Tibial nerve (tissue), 4 donors: ENCODE results near the gene RGS1. TPM values are rescaled to one million over a fixed set of nuclear protein-coding genes. Genes with fewer than 3 reads are reported as not detected.

Experiments
- DNase-seq, 2 donors: peaks; one replicate each; pipeline ENCODE4 v3.0.0-alpha.2; 2019; ENCODE audit warnings: low spot score in 2 of 2
- H3K27ac ChIP-seq, 4 donors: fragments of 200-600 bp; sonication (generic) in 3 of 4; one replicate each; pipeline ENCODE4 v1.5.1; 2017 to 2019; ENCODE audit warnings: mild to moderate bottlenecking in 1 of 4
- H3K27me3 ChIP-seq, 2 donors: fragments of 200-600 bp; sonication (generic) in 1 of 2; one replicate each; pipeline versions ENCODE4 v1.5.1 to v1.6.0; 2017 to 2019
- H3K36me3 ChIP-seq, 3 donors: fragments of 200-600 bp; sonication (generic); one replicate each; pipeline ENCODE4 v1.5.1; 2018 to 2019
- H3K4me1 ChIP-seq, 4 donors: fragments of 200-600 bp; sonication (generic) in 3 of 4; one replicate each; pipeline ENCODE4 v1.5.1; 2017 to 2019
- H3K4me3 ChIP-seq, 4 donors: fragments of 200-600 bp; sonication (generic) in 3 of 4; one replicate each; pipeline ENCODE4 v1.5.1; 2017 to 2019; ENCODE audit warnings: mild to moderate bottlenecking in 1 of 4, moderate library complexity in 1 of 4
- H3K9me3 ChIP-seq, 4 donors: fragments of 200-600 bp; sonication (generic) in 3 of 4; one replicate each; pipeline ENCODE4 v1.5.1; 2017 to 2019
- CTCF ChIP-seq, 5 experiments: fragments of 200-600 bp in 3 of 5; fragments of 450-650 bp in 2 of 5; sonication (generic) in 3 of 5; IDR thresholded peaks; one replicate each; pipeline ENCODE4 v1.5.1; 2016 to 2019; ENCODE audit warnings: antibody characterized with exemption in 5 of 5, mild to moderate bottlenecking in 3 of 5, moderate library complexity in 2 of 5
- EP300 ChIP-seq, 2 donors: sonication (generic); formaldehyde crosslinking; IDR thresholded peaks; one replicate each; pipeline ENCODE4 v1.6.1; 2017; ENCODE audit warnings: antibody characterized with exemption in 2 of 2, mild to moderate bottlenecking in 1 of 2
- POLR2A ChIP-seq, 2 donors: fragments of 450-650 bp; IDR thresholded peaks; one replicate each; pipeline ENCODE4 v1.6.1; 2017; ENCODE audit warnings: antibody characterized with exemption in 2 of 2, mild to moderate bottlenecking in 2 of 2, moderate library complexity in 2 of 2
- whole genome bisulfite sequencing, 2 donors: methylation state at CpG; one replicate each; pipeline ENCODE4 v1.1.5; 2018; 5-methylcytosine and 5-hydroxymethylcytosine counted together
- total RNA-seq, 4 donors: library from RNA; depleted of rRNA; stranded (reverse); fragments of >200 nt; gene quantifications; one replicate each; pipeline ENCODE4 v1.1.0, GENCODE V29; 2016

Gene RGS1
- total RNA-seq, 4 donors from 2014 or later = 142 to 489 (median 195) TPM

GRCh38 chr1:192564099-192564498, 11.5 kb upstream of the RGS1 start:
- no peak for DNase-seq
- Histone ChIP-seq H3K4me3 (no peak overlapping the region), H3K9me3 (no peaks in the 10 kb centered on the region), H3K27me3 (no peaks in the 10 kb centered on the region), H3K36me3 (no peaks in the 10 kb centered on the region), H3K27ac (no peak overlapping the region), H3K4me1 (peaks cover 0 to 2% (median 0%) of the 10 kb centered on the region in 4 donors)
- TF ChIP-seq EP300 (IDR thresholded peaks at IDR 0.05) (no peak), POLR2A (IDR thresholded peaks at IDR 0.05) (no peak), CTCF (IDR thresholded peaks at IDR 0.05) (no peak)
- 72 to 73% methylated on average over 4 of the region's 4 CpGs for WGBS, 2 donors

GRCh38 chr1:192565946-192566345, 9.6 kb upstream of the RGS1 start:
- H3K27me3 ChIP-seq = no peaks in the 10 kb centered on the region
- H3K27ac ChIP-seq = no peak overlapping the region
- no peaks in the 10 kb centered on the region for H3K4me1 ChIP-seq
- TF ChIP-seq CTCF (IDR thresholded peaks at IDR 0.05) = no peak
- TF ChIP-seq EP300 (IDR thresholded peaks at IDR 0.05) = no peak
- TF ChIP-seq POLR2A (IDR thresholded peaks at IDR 0.05) = no peak
- peaks cover 0 to 6% (median 0%) of the 10 kb centered on the region in 3 donors for H3K36me3 ChIP-seq
- H3K4me3 ChIP-seq = no peak overlapping the region
- DNase-seq = no peak
- 81 to 87% methylated on average over 1 of the region's 1 CpG for WGBS, 2 donors
- H3K9me3 ChIP-seq = peaks cover 0 to 16% (median 0%) of the 10 kb centered on the region in 4 donors

DNA sequence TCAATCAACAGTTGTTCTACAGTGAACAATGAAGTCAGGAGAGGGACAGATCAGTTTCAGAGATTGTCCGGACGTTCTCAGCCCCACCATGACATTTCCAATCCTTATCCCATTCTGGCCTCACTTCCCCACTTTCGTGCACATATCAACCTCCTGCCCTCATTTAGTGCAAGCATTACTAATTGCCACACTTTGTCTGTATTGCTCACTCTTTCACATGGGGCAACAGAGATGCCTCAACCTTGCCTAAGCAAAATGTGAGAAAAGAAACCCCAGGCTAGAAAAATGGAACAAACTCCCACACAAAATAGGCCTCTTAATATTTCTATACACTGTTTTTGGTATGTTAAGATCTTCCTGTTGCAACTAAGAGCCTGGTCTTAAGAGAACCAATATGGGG, 8.9 kb upstream of the RGS1 start:
- H3K4me1 ChIP-seq = no peaks in the 10 kb centered on the region
- peaks cover 0 to 6% (median 0%) of the 10 kb centered on the region in 3 donors for H3K36me3 ChIP-seq
- no peak overlapping the region for H3K27ac ChIP-seq
- no peak for DNase-seq
- peaks cover 0 to 17% (median 0%) of the 10 kb centered on the region in 4 donors for H3K9me3 ChIP-seq
- H3K4me3 ChIP-seq = no peak overlapping the region
- TF ChIP-seq CTCF (IDR thresholded peaks at IDR 0.05) (no peak), POLR2A (IDR thresholded peaks at IDR 0.05) (no peak), EP300 (IDR thresholded peaks at IDR 0.05) (no peak)
- no peaks in the 10 kb centered on the region for H3K27me3 ChIP-seq
- 69 to 78% methylated on average over 3 of the region's 3 CpGs for whole genome bisulfite sequencing, 2 donors

DNA sequence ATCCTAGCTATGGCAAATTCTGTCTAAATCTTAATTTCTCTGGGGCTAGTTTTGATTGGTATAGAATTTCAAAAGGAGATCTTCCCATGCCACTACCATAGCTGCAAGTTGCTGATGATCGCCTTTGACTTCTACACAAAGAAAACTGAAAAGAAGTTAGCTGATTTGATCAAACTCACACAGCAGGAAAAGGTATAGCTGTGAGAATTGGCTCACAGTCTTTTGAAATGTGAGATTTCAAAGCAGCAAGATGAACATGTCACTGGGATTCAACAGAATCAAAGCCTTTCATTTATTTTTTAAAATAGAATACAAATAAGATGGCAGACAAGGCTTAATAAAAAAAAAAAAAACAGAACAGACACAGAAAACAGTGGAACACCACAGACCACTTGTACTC, 7.5 kb upstream of the RGS1 start:
- DNase-seq = no peak
- Histone ChIP-seq H3K9me3 (peaks cover 0 to 17% (median 0%) of the 10 kb centered on the region in 4 donors), H3K4me1 (no peaks in the 10 kb centered on the region), H3K27me3 (no peaks in the 10 kb centered on the region), H3K4me3 (no peak overlapping the region), H3K36me3 (peaks cover 0 to 6% (median 0%) of the 10 kb centered on the region in 3 donors), H3K27ac (no peak overlapping the region)
- TF ChIP-seq EP300 (IDR thresholded peaks at IDR 0.05) (no peak), CTCF (IDR thresholded peaks at IDR 0.05) (no peak), POLR2A (IDR thresholded peaks at IDR 0.05) (no peak)
- WGBS, 2 donors = 90 to 94% methylated on average over 1 of the region's 1 CpG

DNA sequence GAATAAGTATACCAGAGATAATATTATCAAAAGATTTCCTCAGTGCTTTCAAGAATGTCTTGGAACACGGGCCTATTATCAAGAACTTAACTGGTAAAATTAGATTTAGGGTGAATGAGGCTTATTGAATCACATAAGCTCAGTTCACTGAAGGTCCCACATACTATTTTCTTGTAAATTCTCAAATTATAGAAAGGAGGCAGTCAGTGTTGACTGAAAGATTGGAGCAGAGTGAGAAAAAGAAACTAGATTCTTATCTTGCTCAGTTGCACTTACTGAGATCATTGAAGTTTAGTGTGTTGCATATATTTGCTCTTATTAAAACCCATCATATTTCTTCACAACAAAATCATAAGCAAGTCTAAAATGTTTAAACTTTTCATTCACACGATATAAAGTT, 3.9 kb upstream of the RGS1 start:
- TF ChIP-seq CTCF (IDR thresholded peaks at IDR 0.05) (no peak), EP300 (IDR thresholded peaks at IDR 0.05) (no peak), POLR2A (IDR thresholded peaks at IDR 0.05) (no peak)
- Histone ChIP-seq H3K9me3 (peaks cover 0 to 17% (median 0%) of the 10 kb centered on the region in 4 donors), H3K27me3 (no peaks in the 10 kb centered on the region), H3K4me1 (no peaks in the 10 kb centered on the region), H3K27ac (no peak overlapping the region), H3K36me3 (peaks cover 0 to 6% (median 0%) of the 10 kb centered on the region in 3 donors), H3K4me3 (no peak overlapping the region)
- no peak for DNase-seq
- 75 to 81% methylated on average over 2 of the region's 2 CpGs for WGBS, 2 donors
